ENCODE measurements around the gene PLS1. TPM values are rescaled to one million over a fixed set of nuclear protein-coding genes. Genes with fewer than 3 reads are reported as not detected.

Gene PLS1
- total and polyA plus RNA-seq, 2 of the 8 experiments (the other 6 are each of a cell fraction or from before 2014, with no cell fraction given): 18.7 to 44.7 TPM

GRCh38 chr3:142648950-142649349, 52.8 kb downstream of the PLS1 start (continued):
- TF ChIP-seq E2F6 (IDR thresholded peaks at IDR 0.05): no peak
- TF ChIP-seq SRF (IDR thresholded peaks at IDR 0.05; ENCODE audit: low read depth, low read length): no peak
